GM19023 (cell line): ENCODE results near the gene UBXN10.

Experiments
- ATAC-seq: cut with Tn5 transposase; IDR thresholded peaks from one replicate; pipeline ENCODE4 v1.9.1; 2021; ENCODE audit warnings: mild to moderate bottlenecking, moderate library complexity; ENCODE audit not compliant: unreplicated experiment

The UBXN10 gene

DNA sequence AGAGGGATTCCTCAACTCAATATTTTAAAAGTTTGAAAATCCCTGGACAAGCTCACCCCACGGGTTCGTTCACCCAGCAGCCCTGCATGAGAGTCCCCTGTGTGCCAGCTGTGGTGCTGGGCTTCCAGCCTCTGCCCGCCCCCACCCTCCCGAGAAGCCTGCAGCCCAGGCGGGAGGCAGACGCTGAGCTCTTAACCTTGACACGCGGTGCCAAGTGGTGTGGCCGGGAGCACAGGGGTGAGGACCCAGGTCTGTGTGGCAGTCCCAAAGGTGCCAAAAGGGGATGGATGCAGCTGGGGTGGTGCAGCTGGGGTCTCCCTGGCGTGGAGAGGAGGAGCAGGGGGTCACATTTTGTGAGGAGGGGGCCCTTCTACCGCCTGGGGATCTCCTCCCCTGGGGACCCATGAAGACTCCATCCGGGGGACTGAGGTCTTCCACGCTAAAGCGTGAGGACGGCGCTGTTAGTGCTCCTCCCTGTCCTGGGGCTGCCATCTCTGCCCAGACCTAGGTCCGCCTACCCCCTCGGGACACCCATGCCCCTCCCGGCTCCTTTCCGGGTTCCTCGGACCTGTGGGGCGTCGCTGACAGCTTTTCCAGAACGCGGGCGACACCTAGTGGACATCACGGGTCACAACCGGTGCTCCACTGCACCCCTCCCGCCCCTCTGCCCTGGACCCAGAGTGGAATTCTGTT lies 33.8 kb upstream of the UBXN10 start:
- ATAC-seq = no peak

- no peak for ATAC-seq
These were observed 33.3 kb upstream of the UBXN10 start for GRCh38 chr1:20152599-20152930.

DNA sequence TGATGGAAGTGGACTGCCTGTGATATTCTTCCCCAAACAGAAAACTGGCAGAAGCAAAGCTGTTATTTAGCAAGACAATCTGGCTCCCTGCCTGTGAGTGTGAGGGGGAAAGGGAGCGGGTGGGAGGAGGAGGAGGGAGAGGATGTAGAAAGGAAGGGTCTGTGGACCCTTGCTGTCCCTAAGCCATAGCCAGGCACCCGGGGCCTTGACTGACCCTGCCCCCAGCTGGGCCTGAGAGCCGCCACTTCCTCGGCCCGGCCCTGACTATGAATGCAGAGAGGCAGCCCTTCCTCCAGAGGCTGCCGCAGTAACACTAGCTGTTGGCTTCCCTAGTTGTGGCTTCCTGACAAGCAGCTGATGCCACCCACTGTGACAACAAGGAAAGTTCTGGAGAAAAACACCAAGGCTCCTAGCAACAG lies 32.9 kb upstream of the UBXN10 start:
- ATAC-seq = no peak

- no peak for ATAC-seq
These were observed 31.5 kb upstream of the UBXN10 start for GRCh38 chr1:20154301-20154831.

DNA sequence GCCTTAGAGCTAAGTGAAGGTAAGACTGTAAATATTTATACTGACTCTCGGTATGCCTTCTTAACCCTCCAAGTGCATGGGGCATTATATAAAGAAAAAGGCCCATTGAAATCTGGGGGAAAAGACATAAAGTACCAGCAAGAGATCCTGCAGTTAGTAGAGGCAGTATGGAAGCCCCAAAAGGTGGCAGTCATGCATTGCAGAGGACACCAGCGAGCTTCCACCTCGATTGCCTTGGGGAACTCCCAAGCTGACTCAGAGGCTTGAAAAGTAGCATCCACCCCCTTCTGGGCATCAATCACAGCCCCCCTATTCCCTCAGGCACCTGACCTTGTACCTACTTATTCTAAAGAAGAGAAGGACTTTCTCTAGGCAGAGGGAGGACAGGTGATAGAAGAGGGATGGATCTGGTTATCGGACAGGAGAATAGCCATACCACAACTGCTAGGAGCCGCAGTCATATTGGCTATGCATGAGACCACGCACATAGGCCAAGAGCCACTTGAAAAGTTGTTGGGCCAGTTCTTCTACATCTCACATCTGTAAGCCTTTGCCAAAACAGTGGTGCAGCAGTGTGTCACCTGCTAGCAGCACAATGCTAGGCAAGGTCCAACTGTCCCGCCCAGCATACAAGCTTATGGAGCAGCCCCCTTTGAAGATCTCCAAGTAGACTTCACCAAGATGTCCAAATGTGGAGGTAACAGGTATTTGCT lies 27.4 kb upstream of the UBXN10 start:
- no peak for ATAC-seq

DNA sequence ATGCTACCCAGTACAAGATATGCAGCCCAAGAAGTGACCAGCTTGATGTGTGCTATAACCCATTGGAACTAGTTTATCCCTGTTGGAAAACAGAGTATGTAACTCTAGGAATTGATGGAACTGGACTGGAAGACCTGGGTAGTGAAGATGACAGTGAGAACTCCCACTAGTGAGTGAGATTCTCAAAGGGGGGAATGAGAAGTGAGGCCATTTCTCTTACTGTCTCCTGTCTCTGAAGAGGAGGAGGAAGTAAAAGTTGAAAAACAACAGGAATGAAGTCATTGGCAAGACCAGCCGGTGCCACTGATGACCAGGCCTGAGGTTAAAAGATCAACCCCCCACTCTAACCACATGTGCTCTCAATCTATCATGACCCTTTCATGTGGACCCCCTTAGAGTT lies 25.9 kb upstream of the UBXN10 start:
- no peak for ATAC-seq

GRCh38 chr1:20164694-20165202 lies 21.1 kb upstream of the UBXN10 start:
- no peak for ATAC-seq

DNA sequence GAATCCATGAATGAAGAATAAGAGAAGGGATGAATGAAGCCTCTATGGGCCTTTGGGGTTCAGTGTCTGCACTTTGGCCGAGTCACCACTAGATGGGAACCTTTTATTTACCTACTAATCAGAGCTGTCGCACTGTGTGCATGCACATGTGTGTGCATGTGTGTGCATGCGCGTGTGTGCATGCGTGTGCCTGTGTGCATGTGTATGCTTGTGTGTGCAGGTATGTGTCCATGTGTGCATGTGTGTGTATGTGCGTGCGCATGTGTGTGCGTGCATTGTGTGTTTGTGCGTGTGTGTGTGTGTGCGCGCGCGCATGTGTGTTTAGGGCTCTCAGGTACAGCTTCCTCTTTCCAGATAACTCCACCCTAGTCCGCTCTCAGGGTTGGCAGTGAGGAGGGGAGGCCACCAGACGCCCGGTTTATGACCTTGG lies 20.4 kb upstream of the UBXN10 start:
- ATAC-seq = no peak

GRCh38 chr1:20166051-20166450 lies 19.8 kb upstream of the UBXN10 start:
- no peak for ATAC-seq

- no peak for ATAC-seq
These were observed 18.8 kb upstream of the UBXN10 start for GRCh38 chr1:20167126-20167525.

DNA sequence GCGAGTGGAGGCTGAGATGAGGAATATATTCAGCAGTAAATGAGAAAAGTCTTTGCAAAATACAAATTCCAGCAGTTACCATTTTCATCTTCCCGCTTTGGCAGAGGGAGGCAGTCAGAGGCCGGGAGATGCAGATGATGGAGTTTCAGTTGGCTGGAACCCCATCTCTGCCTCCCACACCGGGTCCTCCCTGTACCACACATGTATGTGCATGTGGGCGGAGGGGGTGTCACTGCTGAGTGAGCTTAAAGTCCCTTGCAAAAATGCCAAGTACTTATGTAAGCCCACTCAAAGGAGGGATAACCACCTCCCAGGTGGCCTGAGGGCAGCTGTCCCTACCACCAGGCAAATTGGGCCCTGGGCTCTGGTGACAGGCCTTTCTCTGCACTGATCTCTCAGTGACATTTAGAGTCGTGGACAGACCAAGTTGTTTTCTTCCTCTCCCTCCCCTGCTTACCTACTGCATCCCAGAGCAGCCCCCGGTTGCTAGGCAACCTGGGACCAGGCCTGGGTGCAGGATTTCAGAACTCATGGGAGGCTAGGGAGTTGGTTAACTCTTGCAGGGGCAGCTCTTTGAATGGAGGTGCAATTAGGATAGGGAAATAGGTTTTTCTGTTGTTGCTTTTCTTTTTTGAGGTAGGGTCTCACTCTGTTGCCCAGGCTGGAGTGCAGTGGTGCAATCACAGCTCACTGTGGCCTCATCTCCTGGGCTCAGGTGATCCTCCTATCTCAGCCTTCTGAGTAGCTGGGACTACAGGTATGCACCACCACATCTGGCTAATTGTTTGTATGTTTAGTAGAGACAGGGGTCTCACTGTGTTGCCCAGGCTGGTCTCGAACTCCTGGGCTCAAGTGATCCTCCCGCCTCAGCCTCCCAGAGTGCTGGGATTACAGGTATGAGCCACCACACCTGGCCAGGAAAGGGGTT lies 17.1 kb upstream of the UBXN10 start:
- ATAC-seq = no peak

DNA sequence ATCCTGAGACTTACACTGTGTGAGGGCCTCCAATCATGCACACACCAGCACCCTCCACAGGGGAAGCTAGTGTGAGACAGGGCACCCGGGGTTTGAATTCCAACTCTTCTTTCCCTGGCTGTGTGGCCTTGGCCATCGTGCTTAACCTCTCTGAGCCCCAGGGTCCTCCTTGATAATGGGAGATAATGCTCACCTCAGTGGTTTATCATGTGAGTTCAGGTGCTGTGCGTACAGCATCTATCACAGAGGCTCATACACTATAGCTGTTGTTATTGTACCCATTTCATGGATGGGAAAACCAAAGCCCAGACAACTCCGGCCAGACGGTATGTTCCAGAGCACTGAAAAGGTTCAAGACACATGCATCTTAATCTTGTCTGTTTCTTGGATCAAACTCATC lies 16.0 kb upstream of the UBXN10 start:
- no peak for ATAC-seq

GRCh38 chr1:20172033-20172590 lies 13.8 kb upstream of the UBXN10 start:
- no peak for ATAC-seq

DNA sequence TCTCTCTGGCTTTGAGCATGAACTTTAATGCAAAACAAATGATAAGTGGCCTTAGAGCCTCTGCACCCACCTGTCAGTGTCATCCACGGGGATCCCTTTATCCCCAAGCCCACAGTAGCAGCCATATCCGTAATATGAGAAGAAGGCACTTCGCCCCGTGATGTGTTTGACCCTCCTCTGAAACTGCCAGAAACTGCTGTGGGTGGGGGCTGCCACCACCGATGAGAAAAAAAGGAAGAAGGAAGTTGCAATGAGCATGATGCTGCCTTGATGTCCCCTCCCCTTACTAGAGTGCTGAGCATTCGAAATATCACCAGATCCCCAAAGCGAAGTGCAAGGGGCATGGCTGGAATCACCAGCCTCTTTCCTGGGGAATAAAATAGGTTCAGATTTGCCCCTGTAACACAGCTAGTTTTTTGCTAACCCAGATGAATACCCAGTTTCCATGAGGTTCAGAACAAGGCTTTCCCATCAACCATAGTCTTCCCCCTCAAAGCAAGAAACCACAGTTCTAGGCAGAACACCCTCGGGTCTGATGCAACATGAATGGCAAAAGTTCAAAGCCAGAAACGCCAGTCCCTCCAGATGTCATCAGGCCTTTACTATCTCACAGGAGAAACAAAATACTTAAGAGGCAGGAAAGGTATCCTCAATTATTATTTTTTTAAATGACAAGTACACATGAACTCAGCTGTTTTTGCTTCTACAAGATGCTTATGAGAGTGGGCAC lies 10.8 kb upstream of the UBXN10 start:
- no peak for ATAC-seq

DNA sequence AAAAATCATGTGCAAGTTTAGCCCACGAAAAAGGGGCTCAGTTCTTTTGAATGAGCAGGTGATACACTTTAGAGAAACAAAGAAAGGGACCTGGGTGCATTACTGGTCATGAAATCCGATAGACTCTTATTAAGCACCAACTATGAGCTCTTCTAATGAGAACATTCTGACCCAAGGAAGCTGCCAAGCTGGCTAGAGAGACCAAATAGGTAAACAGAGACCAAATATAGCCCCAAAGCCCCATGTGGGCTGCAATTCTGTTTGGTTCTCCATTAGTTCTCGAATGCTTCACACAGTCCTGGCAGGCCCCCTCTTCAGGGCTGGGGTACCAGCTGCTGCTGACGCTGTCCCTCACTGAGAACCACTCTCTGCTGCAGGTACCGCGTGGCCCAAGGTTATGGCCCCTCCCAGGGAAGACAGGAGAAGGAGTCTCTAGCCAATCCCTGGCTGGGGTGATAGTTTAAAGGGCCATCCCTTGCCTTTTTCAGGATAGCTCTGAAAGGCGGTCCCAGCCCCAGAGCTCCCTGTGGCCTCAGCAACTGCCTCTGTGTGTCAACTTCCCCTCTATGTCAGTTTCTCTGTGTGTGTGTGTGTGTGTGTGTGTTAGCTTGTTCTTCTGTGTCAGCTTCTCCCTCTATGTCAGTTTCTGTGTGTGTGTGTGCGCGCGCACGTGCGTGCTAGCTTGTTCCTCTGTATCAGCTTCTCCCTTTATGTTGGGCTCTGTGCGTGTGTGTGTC lies 7.1 kb upstream of the UBXN10 start:
- no peak for ATAC-seq

DNA sequence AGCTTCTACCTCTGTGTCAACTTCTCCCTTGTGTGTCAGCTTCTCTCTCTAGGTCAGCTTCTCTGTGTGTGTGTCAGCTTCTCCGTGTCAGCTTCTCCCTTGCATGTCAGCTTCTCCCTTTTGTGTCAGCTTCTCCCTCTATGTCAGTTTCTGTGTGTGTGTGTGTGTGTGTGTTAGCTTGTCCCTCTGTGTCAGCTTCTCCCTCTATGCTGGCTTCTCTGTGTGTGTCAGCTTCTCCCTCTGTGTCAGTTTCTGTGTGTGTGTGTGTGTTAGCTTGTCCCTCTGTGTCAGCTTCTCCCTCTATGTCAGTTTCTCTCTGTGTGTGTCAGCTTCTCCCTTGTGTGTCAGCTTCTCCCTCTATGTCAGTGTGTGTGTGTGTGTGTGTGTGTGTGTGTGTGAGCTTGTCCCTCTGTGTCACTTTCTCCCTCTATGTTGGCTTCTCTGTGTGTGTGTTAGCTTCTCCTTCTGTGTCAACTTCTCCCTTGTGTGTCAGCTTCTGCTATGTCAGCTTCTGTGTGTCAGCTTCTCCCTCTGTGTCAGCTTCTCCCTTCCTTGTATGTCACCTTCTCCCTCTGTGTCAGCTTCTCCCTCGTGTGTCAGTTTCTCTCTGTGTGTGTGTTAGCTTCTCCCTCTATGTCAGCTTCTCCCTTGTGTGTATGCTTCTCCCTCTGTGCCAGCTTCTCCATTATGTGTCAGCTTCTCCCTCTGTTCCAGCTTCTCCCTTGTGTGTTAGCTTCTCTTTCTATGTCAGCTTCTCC lies 6.3 kb upstream of the UBXN10 start:
- ATAC-seq = no peak

DNA sequence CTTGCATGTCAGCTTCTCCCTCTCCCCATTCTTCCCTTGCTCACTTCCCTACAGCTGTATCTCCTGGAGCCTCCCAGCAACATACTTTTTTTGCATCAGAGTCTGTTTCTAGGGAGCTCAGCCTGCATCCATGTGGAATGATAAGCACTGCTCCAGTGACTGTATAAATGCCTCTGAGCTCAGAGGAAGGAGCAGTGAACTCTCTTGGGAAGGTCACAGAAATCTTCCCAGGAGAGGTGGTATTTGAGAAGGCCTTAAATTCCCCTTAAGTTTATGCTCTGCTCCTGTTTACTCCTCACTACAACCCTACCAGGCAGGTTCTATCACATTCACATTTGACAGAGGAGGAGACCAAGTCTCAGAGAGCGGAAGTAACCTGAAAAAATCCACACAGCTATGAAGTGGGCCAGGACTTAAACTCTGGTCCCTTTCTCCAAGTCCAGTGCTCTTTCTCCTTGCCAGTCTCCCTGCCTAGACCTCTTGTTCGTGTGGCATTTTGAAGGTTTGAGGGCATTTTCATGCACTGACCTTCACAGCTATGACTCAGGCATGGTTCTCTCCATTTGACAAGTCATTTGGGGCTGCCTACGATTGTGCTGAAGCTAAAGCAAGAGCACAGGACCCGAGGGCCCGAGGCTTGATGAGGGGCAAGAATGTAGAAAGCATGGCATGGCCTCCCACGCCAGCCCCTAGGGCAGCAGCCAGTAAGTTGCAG lies 5.6 kb upstream of the UBXN10 start:
- ATAC-seq = no peak

- no peak for ATAC-seq
These were observed 5.1 kb upstream of the UBXN10 start for GRCh38 chr1:20180844-20181207.
